CD4-positive, alpha-beta T cell (primary cell): ENCODE results near the gene TAS2R13. TPM values are rescaled to one million over a fixed set of nuclear protein-coding genes. Genes with fewer than 3 reads are reported as not detected.

ENCODE experiments used
- ATAC-seq: fragments of 200-7000 bp; cut with Tn5 transposase; one replicate; pipeline ENCODE4 v1.10.0; 2022; ENCODE audit warnings: mild to moderate bottlenecking; ENCODE audit not compliant: poor library complexity
- CTCF ChIA-PET: fragments of 350-600 bp; sonication (Branson Sonifier 250); formaldehyde crosslinking; loops from one replicate; lab custom pipeline; 2021; ENCODE audit warnings: antibody characterized with exemption, inconsistent platforms; lab: Charles Lee
- POLR2A ChIA-PET: fragments of 350-600 bp; sonication (Branson Sonifier 250); formaldehyde crosslinking; loops from one replicate; lab custom pipeline; 2021; ENCODE audit warnings: antibody characterized with exemption, inconsistent platforms; lab: Charles Lee
- DNase-seq, 14 experiments: peaks; one replicate each; pipeline ENCODE4 v3.0.0-alpha.2; 2013 to 2020; ENCODE audit warnings: mixed read lengths in 2 of 14
- H3K27ac ChIP-seq, 2 donors: one replicate each; pipeline versions ENCODE4 v1.5.1 to v1.7.0; 2013; ENCODE audit warnings: low read length in 2 of 2, low read depth in 1 of 2, mild to moderate bottlenecking in 1 of 2
- H3K27me3 ChIP-seq, 2 experiments: 1 replicate in 1 of 2; 2 replicates in 1 of 2; pipeline versions ENCODE4 v1.6.1 to v1.7.0; 2013; ENCODE audit warnings: low read length in 2 of 2, control low read depth in 1 of 2, mild to moderate bottlenecking in 1 of 2, moderate library complexity in 1 of 2; ENCODE audit not compliant: insufficient read depth in 2 of 2, control insufficient read depth in 1 of 2
- H3K36me3 ChIP-seq: one replicate; pipeline ENCODE4 v1.6.1; 2013; ENCODE audit warnings: low read length, control low read depth; ENCODE audit not compliant: insufficient read depth
- H3K4me1 ChIP-seq: one replicate; pipeline ENCODE4 v1.6.1; 2013; ENCODE audit warnings: low read length, control low read depth; ENCODE audit not compliant: insufficient read depth
- H3K4me3 ChIP-seq: one replicate; pipeline ENCODE4 v1.5.1; 2013; ENCODE audit warnings: mild to moderate bottlenecking, low read length, moderate library complexity
- H3K9me3 ChIP-seq, 2 experiments: 1 replicate in 1 of 2; 2 replicates in 1 of 2; pipeline versions ENCODE4 v1.6.1 to v1.7.0; 2013; ENCODE audit warnings: low read length in 2 of 2, mild to moderate bottlenecking in 2 of 2, control low read depth in 1 of 2, moderate library complexity in 1 of 2; ENCODE audit not compliant: control insufficient read depth in 1 of 2, insufficient read depth in 1 of 2
- H3K27ac Mint-ChIP-seq: one replicate; pipeline ENCODE4 v1.8.0; 2020; ENCODE audit warnings: mixed read lengths
- H3K27me3 Mint-ChIP-seq: one replicate; pipeline ENCODE4 v1.8.0; 2021; ENCODE audit warnings: mixed read lengths
- H3K36me3 Mint-ChIP-seq: one replicate; pipeline ENCODE4 v1.8.0; 2021; ENCODE audit warnings: low read depth, mixed read lengths
- H3K4me1 Mint-ChIP-seq: one replicate; pipeline ENCODE4 v1.8.0; 2021; ENCODE audit warnings: low read depth, mixed read lengths
- H3K4me3 Mint-ChIP-seq: one replicate; pipeline ENCODE4 v1.8.0; 2020; ENCODE audit warnings: mild to moderate bottlenecking, mixed read lengths
- H3K9me3 Mint-ChIP-seq: one replicate; pipeline ENCODE4 v1.8.0; 2020; ENCODE audit warnings: mixed read lengths
- CTCF ChIP-seq: fragments of 200-600 bp; IDR thresholded peaks from one replicate; pipeline ENCODE4 v1.8.0; 2022; ENCODE audit warnings: antibody characterized with exemption, mild to moderate bottlenecking
- intact Hi-C, 2 experiments: fragments of 100-400 bp; cut with DNase I in 1 of 2; cut with micrococcal nuclease in 1 of 2; formaldehyde crosslinking; loops; one replicate each; pipeline versions ENCODE4 v1.15.1 to v1.9.0; 2023 to 2025; cut with DNase I, micrococcal nuclease
- total RNA-seq, 174 experiments: library from RNA in 2 of 174; stranded (reverse) in 2 of 174; gene quantifications; one replicate each; pipeline ENCODE4 v1.2.3 and lab custom pipeline; 2021 to 2026

Gene TAS2R13
- total RNA-seq, 2 experiments from 2014 or later, result 0.41 to 0.59 TPM

DNA sequence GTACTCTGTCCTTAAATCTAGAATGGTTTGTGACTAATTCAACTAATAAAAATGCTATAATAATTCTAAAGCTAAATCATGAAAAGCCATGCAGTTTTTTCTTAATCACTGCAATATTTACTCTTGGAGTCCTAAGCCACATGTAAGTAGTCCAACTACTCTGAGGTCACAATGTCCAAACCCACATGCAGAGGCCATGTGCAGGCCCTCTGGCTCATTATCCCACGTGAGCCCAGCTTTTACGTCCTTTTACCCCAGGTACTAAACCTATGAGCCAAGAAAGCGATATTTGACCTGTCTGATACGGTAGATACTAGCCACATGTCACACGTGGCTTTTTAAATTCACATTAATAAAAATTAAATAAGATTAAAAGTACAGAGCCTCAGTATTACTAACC lies 12.5 kb downstream of the TAS2R13 start:
- H3K36me3 ChIP-seq, result no peaks in the 10 kb centered on the region
- H3K27ac Mint-ChIP-seq, result no peak overlapping the region
- H3K36me3 Mint-ChIP-seq, result peaks cover 44% of the 10 kb centered on the region
- H3K9me3 ChIP-seq, result no peaks in the 10 kb centered on the region
- DNase-seq, result no peak
- no peaks in the 10 kb centered on the region for H3K4me1 Mint-ChIP-seq
- H3K4me3 ChIP-seq, result no peak overlapping the region
- no peak for TF ChIP-seq CTCF
- H3K27me3 Mint-ChIP-seq, result no peaks in the 10 kb centered on the region
- no peaks in the 10 kb centered on the region for H3K27me3 ChIP-seq
- H3K9me3 Mint-ChIP-seq, result no peaks in the 10 kb centered on the region
- intact Hi-C loops, result no loop called here
- ATAC-seq, result no peak
- ChIA-PET CTCF (no interaction called here), POLR2A (no interaction called here)
- H3K27ac ChIP-seq, result no peak overlapping the region
- no peaks in the 10 kb centered on the region for H3K4me1 ChIP-seq
- H3K4me3 Mint-ChIP-seq, result no peak overlapping the region

DNA sequence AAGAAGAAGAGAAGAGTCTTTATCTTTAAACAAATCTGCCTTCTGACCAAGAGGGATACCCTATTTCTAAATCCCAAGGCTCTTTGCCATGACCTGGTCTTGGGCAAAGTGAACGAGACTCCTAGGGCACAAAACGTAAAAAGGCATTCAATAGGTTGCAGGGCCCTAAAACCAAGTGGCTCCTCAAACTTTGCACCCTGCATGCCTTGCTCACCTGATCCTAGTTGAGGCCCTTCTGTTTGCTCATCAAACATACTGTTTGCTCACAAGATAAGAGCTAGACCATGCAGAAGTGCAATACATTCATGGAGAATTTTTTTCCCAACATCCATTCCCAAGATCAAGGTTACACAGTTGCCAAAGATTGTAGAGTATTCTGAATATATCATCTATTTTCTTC lies 17.4 kb downstream of the TAS2R13 start:
- Mint-ChIP-seq H3K27ac (no peak overlapping the region), H3K36me3 (peaks cover 40% of the 10 kb centered on the region)

DNA sequence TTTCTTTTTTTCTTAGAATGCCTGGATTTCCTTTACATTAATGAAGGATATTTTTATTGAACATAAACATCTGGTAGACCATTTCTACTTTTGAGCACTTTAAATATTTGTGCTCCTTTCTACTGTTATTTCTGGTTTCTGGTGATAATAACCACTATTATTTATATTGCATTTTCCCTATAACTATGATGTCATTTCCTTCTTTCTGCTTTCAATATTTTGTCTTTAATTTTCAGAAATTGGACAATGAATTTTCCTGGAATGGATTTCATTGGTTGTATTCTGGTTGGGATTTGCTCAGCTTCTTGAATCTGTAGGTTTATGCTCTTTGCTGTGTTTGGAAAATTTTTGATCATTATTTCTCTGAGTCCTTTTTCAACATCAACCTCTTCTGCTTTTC lies 20.1 kb downstream of the TAS2R13 start:
- Mint-ChIP-seq H3K27me3 (no peaks in the 10 kb centered on the region), H3K9me3 (no peaks in the 10 kb centered on the region), H3K4me1 (no peaks in the 10 kb centered on the region), H3K4me3 (no peak overlapping the region), H3K27ac (no peak overlapping the region), H3K36me3 (peaks cover 42% of the 10 kb centered on the region)
- no peak for TF ChIP-seq CTCF
- ChIA-PET POLR2A (no interaction called here), CTCF (no interaction called here)
- no peaks in the 10 kb centered on the region for H3K9me3 ChIP-seq
- intact Hi-C loops, result no loop called here
- H3K4me3 ChIP-seq, result no peak overlapping the region
- H3K27ac ChIP-seq, result no peak overlapping the region
- no peaks in the 10 kb centered on the region for H3K27me3 ChIP-seq
- DNase-seq, result no peak
- H3K4me1 ChIP-seq, result no peaks in the 10 kb centered on the region
- H3K36me3 ChIP-seq, result no peaks in the 10 kb centered on the region
- no peak for ATAC-seq

More for the DNA sequence above, 17.4 kb downstream of the TAS2R13 start:
- Mint-ChIP-seq H3K27me3 (no peaks in the 10 kb centered on the region), H3K4me3 (no peak overlapping the region), H3K4me1 (no peaks in the 10 kb centered on the region), H3K9me3 (no peaks in the 10 kb centered on the region)
- TF ChIP-seq CTCF, result no peak
- Histone ChIP-seq H3K4me3 (no peak overlapping the region), H3K36me3 (no peaks in the 10 kb centered on the region), H3K9me3 (no peaks in the 10 kb centered on the region), H3K27me3 (no peaks in the 10 kb centered on the region), H3K4me1 (no peaks in the 10 kb centered on the region), H3K27ac (no peak overlapping the region)
- CTCF ChIA-PET, result no interaction called here
- intact Hi-C loops, result no loop called here
- ATAC-seq (no peak), DNase-seq (no peak)
- POLR2A ChIA-PET, result no interaction called here
